Ascending aorta (tissue), 2 donors: ENCODE measurements around the gene VPS72. TPM values are rescaled to one million over a fixed set of nuclear protein-coding genes. Genes with fewer than 3 reads are reported as not detected.

Experiments used
- DNase-seq, 2 donors: peaks; one replicate each; pipeline ENCODE4 v3.0.0-alpha.2; 2019; ENCODE audit warnings: low spot score in 2 of 2
- H3K27ac ChIP-seq, 2 donors: fragments of 200-600 bp; sonication (generic); one replicate each; pipeline ENCODE4 v1.5.1; 2016 to 2017; ENCODE audit warnings: mild to moderate bottlenecking in 1 of 2
- H3K27me3 ChIP-seq: fragments of 200-600 bp; sonication (generic); one replicate; pipeline ENCODE4 v1.5.1; 2017
- H3K36me3 ChIP-seq, 2 donors: fragments of 200-600 bp; sonication (generic); one replicate each; pipeline ENCODE4 v1.5.1; 2016
- H3K4me1 ChIP-seq, 2 donors: fragments of 200-600 bp; sonication (generic); one replicate each; pipeline ENCODE4 v1.5.1; 2016 to 2017; ENCODE audit warnings: mild to moderate bottlenecking in 1 of 2
- H3K4me3 ChIP-seq, 2 donors: fragments of 200-600 bp; sonication (generic); one replicate each; pipeline ENCODE4 v1.5.1; 2016 to 2017; ENCODE audit warnings: mild to moderate bottlenecking in 1 of 2
- H3K9me3 ChIP-seq, 2 donors: fragments of 200-600 bp; sonication (generic); one replicate each; pipeline ENCODE4 v1.5.1; 2016
- intact Hi-C: fragments of 100-400 bp; cut with DNase I; formaldehyde crosslinking; loops from one replicate; pipeline ENCODE4 v1.15.1; 2023
- total RNA-seq: library from RNA; depleted of rRNA; stranded (reverse); fragments of >200 nt; gene quantifications from one replicate; pipeline ENCODE4 v1.1.0, GENCODE V29; 2016
- TF ChIP-seq, protein P1 (sequence below), 3 experiments: fragments of 200-600 bp in 2 of 3; fragments of 450-650 bp in 1 of 3; sonication (generic) in 2 of 3; IDR thresholded peaks; one replicate each; pipeline ENCODE4 v1.5.1; 2016 to 2019; ENCODE audit warnings: antibody characterized with exemption in 3 of 3, mild to moderate bottlenecking in 1 of 3, moderate library complexity in 1 of 3

The VPS72 gene
- total RNA-seq, 1 donor from 2014 or later: 33.6 TPM

DNA sequence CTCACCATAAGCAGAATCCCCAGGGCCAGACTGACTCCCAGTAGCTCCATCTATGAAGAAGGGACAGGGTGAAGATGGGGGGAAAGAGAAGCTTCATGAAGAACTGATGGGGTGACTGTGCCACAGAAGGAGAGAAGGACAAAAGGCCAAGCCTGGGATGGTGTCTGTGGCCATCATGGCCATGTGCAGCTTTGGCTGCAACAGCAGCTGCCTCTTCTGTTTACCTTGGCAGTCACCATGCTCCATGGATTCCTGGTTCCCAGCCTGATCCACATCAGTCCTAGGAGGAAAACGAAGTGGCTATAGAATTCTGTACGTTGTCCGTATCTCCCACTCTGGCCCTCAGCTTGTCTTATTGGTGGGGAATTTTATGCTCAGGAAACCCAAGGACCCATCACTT is 55.6 kb downstream of the VPS72 start:
- intact Hi-C loops: no loop called here
- no peaks in the 10 kb centered on the region for H3K27me3 ChIP-seq
- DNase-seq: no peak
- no peaks in the 10 kb centered on the region for H3K4me1 ChIP-seq
- peaks cover 4 to 7% of the 10 kb centered on the region in 2 donors for H3K36me3 ChIP-seq
- no peaks in the 10 kb centered on the region for H3K9me3 ChIP-seq
- TF ChIP-seq, protein P1, sequence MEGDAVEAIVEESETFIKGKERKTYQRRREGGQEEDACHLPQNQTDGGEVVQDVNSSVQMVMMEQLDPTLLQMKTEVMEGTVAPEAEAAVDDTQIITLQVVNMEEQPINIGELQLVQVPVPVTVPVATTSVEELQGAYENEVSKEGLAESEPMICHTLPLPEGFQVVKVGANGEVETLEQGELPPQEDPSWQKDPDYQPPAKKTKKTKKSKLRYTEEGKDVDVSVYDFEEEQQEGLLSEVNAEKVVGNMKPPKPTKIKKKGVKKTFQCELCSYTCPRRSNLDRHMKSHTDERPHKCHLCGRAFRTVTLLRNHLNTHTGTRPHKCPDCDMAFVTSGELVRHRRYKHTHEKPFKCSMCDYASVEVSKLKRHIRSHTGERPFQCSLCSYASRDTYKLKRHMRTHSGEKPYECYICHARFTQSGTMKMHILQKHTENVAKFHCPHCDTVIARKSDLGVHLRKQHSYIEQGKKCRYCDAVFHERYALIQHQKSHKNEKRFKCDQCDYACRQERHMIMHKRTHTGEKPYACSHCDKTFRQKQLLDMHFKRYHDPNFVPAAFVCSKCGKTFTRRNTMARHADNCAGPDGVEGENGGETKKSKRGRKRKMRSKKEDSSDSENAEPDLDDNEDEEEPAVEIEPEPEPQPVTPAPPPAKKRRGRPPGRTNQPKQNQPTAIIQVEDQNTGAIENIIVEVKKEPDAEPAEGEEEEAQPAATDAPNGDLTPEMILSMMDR (IDR thresholded peaks at IDR 0.05): no peak
- no peak overlapping the region for H3K4me3 ChIP-seq
- H3K27ac ChIP-seq: no peak overlapping the region

DNA sequence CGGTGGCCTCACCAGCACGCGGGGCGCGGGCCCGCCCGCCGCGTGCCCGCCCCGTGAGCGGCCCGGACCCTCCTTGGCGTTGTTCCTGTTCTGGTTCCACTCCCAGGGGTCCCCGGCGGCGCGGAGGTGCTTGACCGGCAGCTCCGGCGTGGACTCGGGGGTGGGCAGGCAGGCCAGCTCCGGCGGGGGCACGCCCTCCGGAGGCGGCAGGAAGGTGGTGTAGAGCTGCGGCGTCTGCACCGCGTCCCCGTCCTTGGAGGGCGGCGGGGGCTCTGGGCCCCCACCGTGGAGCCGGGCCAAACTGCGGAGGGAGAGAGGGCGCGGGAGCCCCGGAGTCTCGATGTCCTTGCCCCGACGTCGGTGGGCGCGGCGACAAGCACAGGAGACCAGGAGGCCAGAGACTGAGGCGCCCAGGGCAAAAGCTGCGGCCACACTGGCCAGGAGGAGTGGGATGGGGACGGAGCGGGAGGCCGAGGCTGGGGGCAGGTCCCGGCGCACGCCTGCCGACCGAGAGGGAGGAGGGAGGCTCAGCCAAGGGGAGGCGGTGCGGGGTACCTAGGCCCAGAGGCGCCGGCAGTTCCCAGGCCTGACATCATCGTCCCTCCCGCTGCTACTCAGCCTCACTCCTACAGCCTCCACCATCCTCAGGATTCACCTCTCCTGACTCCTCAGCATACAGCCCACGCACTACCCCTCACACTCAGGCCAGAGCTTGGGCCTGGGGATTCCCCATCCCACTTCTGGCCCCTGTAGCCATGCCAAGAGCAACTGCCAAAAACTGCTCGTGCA is 56.8 kb downstream of the VPS72 start:
- Histone ChIP-seq H3K27ac (no peak overlapping the region), H3K4me1 (no peaks in the 10 kb centered on the region), H3K9me3 (no peaks in the 10 kb centered on the region), H3K4me3 (no peak overlapping the region), H3K36me3 (peaks cover 4 to 7% of the 10 kb centered on the region in 2 donors), H3K27me3 (no peaks in the 10 kb centered on the region)
- no peak for DNase-seq
- TF ChIP-seq, protein P1 (IDR thresholded peaks at IDR 0.05): no peak
- intact Hi-C loops: no loop called here

DNA sequence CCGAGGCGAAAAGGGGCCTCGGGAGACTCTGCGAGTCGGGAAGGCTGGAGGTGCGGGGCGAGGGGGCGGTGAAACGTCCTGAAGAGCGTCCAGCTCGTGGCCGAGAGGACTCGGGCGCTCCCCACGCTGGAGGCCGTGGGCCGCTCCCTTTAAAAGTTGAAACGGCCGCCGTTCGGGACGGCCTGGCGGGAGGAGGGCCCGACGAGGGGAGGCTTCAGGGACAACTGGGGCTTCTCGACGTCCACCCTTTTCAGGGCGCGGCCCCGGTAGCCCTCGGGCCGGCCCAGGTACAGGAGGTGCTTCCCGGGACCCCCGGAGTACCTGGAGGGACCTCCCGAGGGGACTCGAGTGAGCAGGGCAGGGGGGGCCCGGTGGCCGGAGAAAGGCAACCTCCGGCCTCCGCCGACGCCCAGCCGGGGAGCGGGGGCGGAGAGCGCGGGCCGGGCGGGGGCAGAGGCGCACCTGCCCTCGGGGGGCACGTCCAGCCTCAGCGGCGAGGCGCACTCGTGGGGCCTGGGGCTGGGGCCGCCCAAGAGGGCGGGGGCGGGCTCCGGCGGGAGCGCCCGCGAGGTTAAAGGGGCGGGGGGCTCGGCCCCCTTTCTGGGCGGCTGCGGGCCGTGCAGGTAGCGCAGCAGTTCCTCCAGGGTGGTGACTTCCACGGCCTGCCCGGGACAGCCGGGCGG is 57.5 kb downstream of the VPS72 start:
- no peaks in the 10 kb centered on the region for H3K27me3 ChIP-seq
- intact Hi-C loops: no loop called here
- no peak for DNase-seq
- no peaks in the 10 kb centered on the region for H3K9me3 ChIP-seq
- H3K27ac ChIP-seq: no peak overlapping the region
- no peak overlapping the region for H3K4me3 ChIP-seq
- H3K4me1 ChIP-seq: no peaks in the 10 kb centered on the region
- H3K36me3 ChIP-seq: peaks cover 4 to 7% of the 10 kb centered on the region in 2 donors
- TF ChIP-seq, protein P1 (IDR thresholded peaks at IDR 0.05): no peak

DNA sequence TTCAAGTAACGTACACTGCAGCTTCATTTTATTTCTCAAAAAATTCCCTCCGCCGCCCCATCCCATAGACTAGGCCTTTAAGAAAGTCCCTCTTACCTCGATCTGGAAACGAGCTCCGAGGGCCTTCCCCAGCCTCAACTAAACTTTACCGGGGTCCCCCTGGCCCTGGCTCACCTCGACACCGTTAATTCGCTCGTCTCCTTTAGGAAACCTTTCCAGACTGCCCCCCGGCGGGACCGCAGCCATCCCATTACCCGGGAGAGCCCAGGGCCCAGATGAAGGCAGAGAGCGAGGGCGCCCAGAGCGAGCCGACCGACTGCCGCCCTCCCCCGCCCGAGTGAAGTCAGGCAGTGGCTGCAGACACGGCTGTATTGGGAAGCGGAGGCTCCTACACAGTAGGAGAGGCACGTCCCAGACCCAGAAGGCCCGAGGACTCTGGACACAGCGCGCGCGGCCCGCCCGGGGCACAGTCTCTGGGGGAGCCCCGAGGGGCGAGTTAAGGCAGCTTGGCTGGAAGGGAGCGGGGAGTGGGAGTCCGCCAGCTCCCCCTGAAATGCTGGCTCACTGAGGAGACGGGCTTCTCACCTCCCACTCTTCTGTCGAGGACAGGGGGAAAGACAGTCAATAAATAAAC is 58.2 kb downstream of the VPS72 start:
- peaks cover 4 to 5% of the 10 kb centered on the region in 2 donors for H3K36me3 ChIP-seq
- H3K4me1 ChIP-seq: no peaks in the 10 kb centered on the region
- no peak for DNase-seq
- TF ChIP-seq, protein P1 (IDR thresholded peaks at IDR 0.05): no peak
- peak overlapping the region; percentile 25 to 44 for H3K27ac ChIP-seq
- intact Hi-C loops: no loop called here
- peak overlapping the region; percentile 45 to 62 for H3K4me3 ChIP-seq
- no peaks in the 10 kb centered on the region for H3K27me3 ChIP-seq
- no peaks in the 10 kb centered on the region for H3K9me3 ChIP-seq

DNA sequence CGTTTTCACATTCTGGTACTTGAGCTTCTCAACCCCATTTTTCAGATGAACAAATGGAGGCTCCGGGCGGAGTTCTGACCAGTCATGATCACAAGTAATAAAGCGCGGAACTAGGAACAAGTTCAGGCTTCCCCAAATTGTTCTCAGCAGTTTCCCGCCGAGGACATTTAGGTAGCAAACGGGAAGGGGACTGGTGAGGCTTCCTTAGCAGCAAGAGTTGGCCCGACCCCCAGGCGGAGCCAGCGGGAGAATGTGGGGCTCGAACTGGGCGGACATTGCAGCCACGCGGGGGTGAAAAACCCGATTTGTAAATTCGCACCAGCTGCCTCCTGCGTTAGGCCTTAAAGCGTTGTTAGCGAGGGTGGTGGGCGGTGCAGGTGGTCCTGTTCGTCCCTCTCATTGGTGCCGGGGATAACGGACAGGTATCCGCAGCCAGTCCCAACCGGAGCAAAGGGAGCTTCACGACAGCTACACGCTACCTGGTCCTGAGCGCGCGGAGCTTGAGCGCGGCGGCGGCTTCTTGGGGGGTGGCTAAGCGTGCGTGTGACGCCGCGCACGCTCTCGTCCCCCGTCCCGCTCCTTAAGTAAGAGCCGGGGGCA is 58.9 kb downstream of the VPS72 start:
- Histone ChIP-seq H3K27me3 (no peaks in the 10 kb centered on the region), H3K9me3 (no peaks in the 10 kb centered on the region), H3K27ac (peak overlapping the region; percentile 25 to 44), H3K36me3 (peaks cover under 1% of the 10 kb centered on the region in 2 donors), H3K4me1 (no peaks in the 10 kb centered on the region), H3K4me3 (peak overlapping the region; percentile 45 to 62)
- TF ChIP-seq, protein P1 (IDR thresholded peaks at IDR 0.05): no peak
- intact Hi-C loops: no loop called here
- DNase-seq: peak in 1 of 2 donors; percentile 89
